Activated CD4-positive, alpha-beta T cell treated with anti-CD3 and anti-CD28 coated beads, Interleukin-2, amount 10 ng/mL, durations not matched to agents 24 days and 14 days (primary cell): Measurements from ENCODE around the gene NCAN. TPM values are rescaled to one million over a fixed set of nuclear protein-coding genes. Genes with fewer than 3 reads are reported as not detected.
A peak's percentile ranks its signal among the peaks of the same experiment; 100 is the strongest.

Experiments
- DNase-seq: peaks from one replicate; pipeline ENCODE4 v3.0.0; 2022
- H3K27ac Mint-ChIP-seq: one replicate; pipeline ENCODE4 v1.8.0; 2022; ENCODE audit warnings: mild to moderate bottlenecking, mixed read lengths
- H3K27me3 Mint-ChIP-seq: one replicate; pipeline ENCODE4 v1.8.0; 2022; ENCODE audit warnings: mixed read lengths
- H3K36me3 Mint-ChIP-seq: one replicate; pipeline ENCODE4 v1.8.0; 2022; ENCODE audit warnings: low read depth, mild to moderate bottlenecking, mixed read lengths
- H3K4me1 Mint-ChIP-seq: one replicate; pipeline ENCODE4 v1.8.0; 2021; ENCODE audit warnings: mixed read lengths
- H3K4me3 Mint-ChIP-seq: one replicate; pipeline ENCODE4 v1.8.0; 2022; ENCODE audit warnings: mild to moderate bottlenecking, moderate library complexity, mixed read lengths
- H3K9me3 Mint-ChIP-seq: one replicate; pipeline ENCODE4 v1.8.0; 2021; ENCODE audit warnings: mixed read lengths
- intact Hi-C: fragments of 100-400 bp; cut with micrococcal nuclease; formaldehyde crosslinking; loops from one replicate; pipeline ENCODE4 v1.15.1; 2023
- total RNA-seq: library from RNA; stranded (reverse); gene quantifications from 2 replicates; pipeline ENCODE4 v1.2.3, GENCODE V29; 2022

NCAN gene
- total RNA-seq, 1 donor from 2014 or later, result not detected

DNA sequence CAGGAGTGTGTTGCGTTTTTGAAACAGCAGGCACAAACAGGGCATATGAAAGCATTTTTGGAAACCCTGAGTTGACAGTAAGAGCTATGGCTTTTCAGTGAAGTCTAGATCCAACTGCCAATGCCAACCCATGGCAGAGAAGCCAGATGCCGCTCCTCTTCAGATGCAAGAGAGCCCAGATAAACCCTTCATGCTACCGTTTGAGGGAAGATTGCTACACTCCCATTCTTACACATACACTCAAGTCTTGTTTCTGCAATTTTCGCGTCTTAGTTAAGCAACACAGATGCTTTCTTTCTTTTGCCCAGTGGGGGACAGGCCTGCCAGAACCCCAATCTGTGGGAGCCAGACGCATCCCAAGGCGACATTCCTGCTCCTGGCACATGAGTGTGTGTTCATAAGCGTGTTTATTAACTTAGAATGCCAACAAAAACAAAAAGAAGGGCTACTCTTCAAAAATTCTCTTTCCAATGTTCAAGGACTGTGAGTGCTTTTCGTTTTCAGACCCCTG is 30.2 kb upstream of the NCAN start:
- H3K36me3 Mint-ChIP-seq, result peaks cover 36% of the 10 kb centered on the region
- no peaks in the 10 kb centered on the region for H3K27me3 Mint-ChIP-seq
- DNase-seq, result no peak
- no peak overlapping the region for H3K27ac Mint-ChIP-seq
- H3K9me3 Mint-ChIP-seq, result peaks cover 6% of the 10 kb centered on the region
- intact Hi-C loops, result no loop called here
- no peak overlapping the region for H3K4me3 Mint-ChIP-seq
- peaks cover 5% of the 10 kb centered on the region for H3K4me1 Mint-ChIP-seq

DNA sequence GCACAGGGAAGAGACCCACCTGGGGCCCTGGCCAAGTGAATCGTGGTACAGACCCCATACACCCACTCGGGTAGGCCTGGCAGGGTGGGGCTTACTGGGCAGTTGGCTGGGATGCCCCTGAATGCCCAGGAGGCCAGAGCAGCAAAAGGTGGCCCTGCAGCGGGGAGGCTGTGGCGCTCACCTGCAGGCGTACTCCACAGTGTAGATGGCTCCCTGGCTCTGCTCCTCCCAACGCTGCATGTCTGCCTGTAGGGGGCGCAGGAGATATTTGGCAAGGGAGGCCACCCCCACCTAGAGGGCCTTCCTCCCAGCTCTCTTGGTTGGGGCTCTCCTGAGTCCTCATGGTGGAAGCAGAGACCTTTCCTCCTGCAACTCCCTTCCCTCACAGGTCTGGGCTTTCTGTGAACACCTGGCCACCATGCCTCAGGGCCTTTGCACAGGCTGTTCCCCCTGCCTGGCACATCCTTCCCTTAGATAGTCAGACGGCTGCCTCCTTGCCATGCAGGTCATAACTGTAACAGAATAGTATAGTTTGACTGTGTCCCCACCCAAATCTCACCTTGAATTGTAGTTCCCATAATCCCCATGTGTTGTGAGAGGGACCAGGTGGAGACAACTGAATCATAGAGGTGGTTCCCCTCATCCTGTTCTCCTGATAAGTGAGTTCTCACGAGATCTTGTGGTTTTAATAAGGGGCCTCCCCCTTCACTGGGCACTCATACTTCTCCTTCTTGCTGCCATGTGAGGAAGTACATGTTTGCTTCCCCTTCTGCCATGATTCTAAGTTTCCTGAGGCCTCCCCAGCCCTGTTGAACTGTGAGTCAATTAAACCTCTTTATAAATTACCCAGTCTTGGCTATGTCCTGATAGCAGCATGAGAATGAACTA is 25.7 kb upstream of the NCAN start:
- H3K4me1 Mint-ChIP-seq, result peaks cover 17% of the 10 kb centered on the region
- no peaks in the 10 kb centered on the region for H3K27me3 Mint-ChIP-seq
- intact Hi-C loops, result no loop called here
- H3K4me3 Mint-ChIP-seq, result no peak overlapping the region
- peak; percentile 88 for DNase-seq
- no peak overlapping the region for H3K27ac Mint-ChIP-seq
- peaks cover 6% of the 10 kb centered on the region for H3K9me3 Mint-ChIP-seq
- peaks cover 33% of the 10 kb centered on the region for H3K36me3 Mint-ChIP-seq

DNA sequence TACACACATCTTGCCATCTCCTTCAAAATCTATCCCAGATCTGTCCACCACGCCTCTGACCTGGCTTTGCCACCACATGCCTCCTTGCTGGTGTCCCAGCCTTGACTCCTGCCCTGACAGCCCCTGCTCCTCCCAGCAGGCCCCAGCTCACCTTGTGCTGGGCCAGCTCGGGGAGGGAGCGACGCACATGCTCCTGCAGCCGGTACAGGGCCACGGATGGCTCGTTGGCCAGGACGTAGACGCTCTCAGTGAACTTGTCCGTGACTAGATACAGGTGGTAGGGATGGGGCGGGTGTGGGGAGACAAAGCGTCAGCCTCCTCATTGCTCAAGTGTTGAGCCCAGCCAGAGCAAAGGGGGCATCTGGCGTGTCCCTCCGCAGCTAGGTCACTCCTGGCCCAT is 25.0 kb upstream of the NCAN start:
- Mint-ChIP-seq H3K27ac (no peak overlapping the region), H3K4me1 (peaks cover 20% of the 10 kb centered on the region), H3K4me3 (no peak overlapping the region), H3K9me3 (peaks cover 6% of the 10 kb centered on the region), H3K27me3 (no peaks in the 10 kb centered on the region), H3K36me3 (peaks cover 32% of the 10 kb centered on the region)
- no peak for DNase-seq
- intact Hi-C loops, result no loop called here

DNA sequence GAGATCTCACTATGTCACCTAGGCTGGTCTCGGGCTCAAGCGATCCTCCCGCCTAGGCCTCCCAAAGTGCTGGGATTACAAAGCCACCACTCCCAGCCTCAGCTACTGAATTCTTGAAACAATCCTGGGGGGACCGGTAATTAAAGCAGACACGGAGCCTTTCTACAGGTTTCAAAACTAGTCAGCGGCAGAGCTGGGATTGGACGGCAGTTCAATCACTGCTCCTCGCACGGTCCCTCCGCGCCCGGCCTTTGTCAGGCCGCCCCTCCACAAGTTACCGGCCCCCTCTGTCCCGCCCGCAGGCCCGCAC is 20.0 kb upstream of the NCAN start:
- H3K4me3 Mint-ChIP-seq, result peak overlapping the region; percentile 99
- DNase-seq, result no peak
- no peaks in the 10 kb centered on the region for H3K27me3 Mint-ChIP-seq
- intact Hi-C loops, result loop anchor here (1.0 to 5.0 kb wide), 5 partner anchors 12 to 272 kb away; partner anchors contain the start of genes ARMC6, COPE, DDX49 and GATAD2A
- H3K27ac Mint-ChIP-seq, result peak overlapping the region; percentile 98
- peaks cover 32% of the 10 kb centered on the region for H3K4me1 Mint-ChIP-seq
- H3K36me3 Mint-ChIP-seq, result peaks cover 25% of the 10 kb centered on the region
- no peaks in the 10 kb centered on the region for H3K9me3 Mint-ChIP-seq

DNA sequence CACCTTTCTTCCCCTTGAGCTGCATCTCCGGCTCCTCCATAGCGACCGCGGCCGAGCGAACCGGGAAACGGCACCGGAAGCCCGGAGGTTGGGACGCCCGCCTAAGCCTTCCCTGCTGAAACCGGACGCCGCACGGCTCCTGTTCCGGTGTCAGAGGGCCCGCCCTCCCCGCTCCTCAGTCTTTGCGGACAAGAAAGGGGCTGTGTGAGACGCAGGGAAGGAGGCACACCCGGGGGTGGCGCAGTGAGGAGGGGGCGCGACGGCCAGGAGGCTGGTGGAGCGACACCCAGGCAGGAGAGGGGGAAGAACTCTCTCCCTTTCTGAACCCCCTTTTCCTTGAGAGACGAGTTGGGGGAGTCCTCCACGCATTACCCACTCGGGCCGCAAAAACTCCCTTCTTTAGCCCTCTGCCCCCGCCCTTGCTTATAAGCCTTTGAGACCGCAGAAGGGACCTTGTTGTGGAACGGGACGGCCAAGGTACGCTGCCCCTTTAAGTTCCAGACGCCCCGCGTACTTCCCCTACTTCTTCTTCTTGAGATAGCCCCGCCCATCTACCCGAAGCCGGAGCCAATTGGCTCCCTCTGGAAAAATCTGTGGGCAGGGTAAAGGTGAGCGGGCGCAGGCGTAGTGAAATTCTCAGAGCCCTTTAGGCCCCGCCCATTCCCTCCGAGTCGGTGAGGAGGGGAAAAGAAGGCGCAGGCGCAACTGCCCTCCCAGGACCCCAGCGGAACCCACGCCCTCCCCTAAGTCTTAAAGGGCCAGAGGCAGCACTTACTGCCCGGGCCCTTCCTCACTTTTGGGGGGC is 19.5 kb upstream of the NCAN start, which contains the start of the genes BORCS8 and RFXANK:
BORCS8 (minus strand) TSS at position 75 of the 805 bp plus-strand sequence; CDS start at position 40, 35 bp downstream.
RFXANK (plus strand) TSS at position 181 of the 805 bp plus-strand sequence. CDS start 1,689 bp downstream, outside the sequence.
- Mint-ChIP-seq H3K9me3 (no peaks in the 10 kb centered on the region), H3K4me1 (peaks cover 32% of the 10 kb centered on the region)
- intact Hi-C loops, result loop anchor here (1.0 to 5.0 kb wide), 5 partner anchors 11 to 273 kb away; partner anchors contain the start of genes ARMC6, COPE, DDX49 and GATAD2A

DNA sequence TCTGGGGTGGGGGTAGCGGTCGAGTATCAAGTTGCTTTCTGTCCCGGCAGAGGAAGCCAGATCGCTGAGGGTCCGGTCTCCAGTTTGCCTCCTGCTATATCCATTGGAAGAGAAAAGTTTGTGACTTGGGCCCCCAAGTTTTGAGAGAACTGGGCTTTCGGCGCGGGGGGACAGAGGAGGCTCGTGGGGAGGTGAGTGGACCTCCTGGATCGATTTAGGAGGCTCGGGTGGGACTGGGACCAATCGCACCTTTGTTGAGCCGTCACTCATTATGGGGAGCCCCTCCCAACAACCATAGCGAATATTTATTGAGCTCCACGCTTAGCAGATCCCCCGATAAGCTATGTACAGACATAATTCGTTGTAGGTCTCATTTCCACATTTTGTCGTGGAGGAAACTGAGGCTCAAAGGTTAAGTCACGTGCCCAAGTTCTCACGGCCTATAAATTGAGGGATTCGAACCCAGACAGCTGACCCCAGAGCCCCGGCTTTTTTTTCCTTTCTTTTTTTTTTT is 18.8 kb upstream of the NCAN start:
- Mint-ChIP-seq H3K27ac (peak overlapping the region; percentile 98), H3K27me3 (no peaks in the 10 kb centered on the region), H3K36me3 (peaks cover 29% of the 10 kb centered on the region), H3K4me3 (peak overlapping the region; percentile 99), H3K9me3 (no peaks in the 10 kb centered on the region), H3K4me1 (peaks cover 32% of the 10 kb centered on the region)
- intact Hi-C loops, result loop anchor here (1.0 to 5.0 kb wide), 5 partner anchors 10 to 274 kb away; partner anchors contain the start of genes ARMC6, COPE, DDX49 and GATAD2A
- no peak for DNase-seq

More for the DNA sequence above, 19.5 kb upstream of the NCAN start, which contains the start of the genes BORCS8 and RFXANK:
- DNase-seq, result peak; percentile 100
- Mint-ChIP-seq H3K36me3 (peaks cover 27% of the 10 kb centered on the region), H3K4me3 (peak within 1 kb of the TSS; percentile 99), H3K27ac (peak within 1 kb of the TSS; percentile 98), H3K27me3 (no peaks in the 10 kb centered on the region)

DNA sequence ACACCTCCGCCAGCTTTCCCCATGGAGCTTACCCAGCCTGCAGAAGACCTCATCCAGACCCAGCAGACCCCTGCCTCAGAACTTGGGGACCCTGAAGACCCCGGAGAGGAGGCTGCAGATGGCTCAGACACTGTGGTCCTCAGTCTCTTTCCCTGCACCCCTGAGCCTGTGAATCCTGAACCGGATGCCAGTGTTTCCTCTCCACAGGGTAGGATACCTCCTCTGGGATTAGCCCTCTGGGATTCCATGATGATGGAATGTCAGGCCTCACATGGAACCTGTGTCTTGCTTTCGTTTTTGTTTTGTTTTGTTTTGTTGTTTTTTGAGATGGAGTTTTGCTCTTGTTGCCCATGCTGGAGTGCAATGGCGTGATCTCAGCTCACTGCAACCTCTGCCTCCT is 17.8 kb upstream of the NCAN start:
- peak overlapping the region; percentile 99 for H3K4me3 Mint-ChIP-seq
- peaks cover 37% of the 10 kb centered on the region for H3K36me3 Mint-ChIP-seq

DNA sequence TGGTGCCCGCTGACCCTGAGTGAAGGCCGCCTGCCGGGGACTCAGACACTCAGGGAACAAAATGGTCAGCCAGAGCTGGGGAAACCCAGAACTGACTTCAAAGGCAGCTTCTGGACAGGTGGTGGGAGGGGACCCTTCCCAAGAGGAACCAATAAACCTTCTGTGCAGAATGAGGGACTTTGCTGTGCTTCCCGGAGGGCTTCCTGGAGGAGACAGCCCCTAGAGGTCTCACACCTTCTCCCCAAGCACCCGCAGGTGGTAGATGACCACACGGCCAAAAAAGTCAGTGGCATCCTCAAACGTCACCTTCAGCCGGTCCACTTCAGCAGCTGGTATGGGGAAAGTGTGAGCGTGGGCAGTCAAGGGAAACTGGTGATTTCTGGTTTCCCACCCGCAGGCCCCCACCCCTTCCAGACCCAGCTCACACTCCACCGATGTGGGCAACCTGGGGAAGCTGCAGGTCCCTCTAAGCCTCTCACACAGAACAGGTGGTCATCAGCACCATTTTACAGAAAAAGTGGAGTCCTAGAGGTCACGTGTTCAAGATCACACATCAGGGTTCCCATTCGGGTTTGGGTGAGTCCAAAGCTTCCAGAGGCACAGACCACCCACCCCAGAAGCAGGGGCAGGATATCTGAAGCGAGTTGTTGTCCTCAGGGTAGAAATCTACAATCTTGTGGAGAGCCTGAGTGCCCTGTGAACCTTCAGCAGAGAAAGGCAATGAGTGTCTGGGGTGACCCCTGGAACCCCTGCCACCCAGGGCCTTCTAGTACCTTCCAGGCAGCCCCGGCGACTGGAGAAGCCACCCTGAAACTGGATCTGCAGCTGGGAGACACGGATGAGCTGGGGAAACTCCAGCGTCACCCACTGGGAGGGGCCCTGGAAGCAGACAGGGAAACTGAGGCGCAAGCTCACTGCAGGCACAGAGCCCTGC is 9.8 kb upstream of the NCAN start:
- Mint-ChIP-seq H3K27ac (peak overlapping the region; percentile 90), H3K36me3 (peaks cover 22% of the 10 kb centered on the region), H3K4me1 (peaks cover 19% of the 10 kb centered on the region), H3K27me3 (no peaks in the 10 kb centered on the region), H3K4me3 (peak overlapping the region; percentile 95), H3K9me3 (no peaks in the 10 kb centered on the region)
- no peak for DNase-seq
- intact Hi-C loops, result loop anchor here (2.0 kb wide), 1 partner anchor 63 kb away; the partner anchor contains the start of gene TMEM161A

More for the DNA sequence above, 17.8 kb upstream of the NCAN start:
- DNase-seq, result no peak
- H3K27me3 Mint-ChIP-seq, result no peaks in the 10 kb centered on the region
- no peaks in the 10 kb centered on the region for H3K9me3 Mint-ChIP-seq
- intact Hi-C loops, result loop anchor here (5.0 kb wide), 1 partner anchor 213 kb away; the partner anchor contains the start of gene GATAD2A
- peak overlapping the region; percentile 75 for H3K27ac Mint-ChIP-seq
- peaks cover 32% of the 10 kb centered on the region for H3K4me1 Mint-ChIP-seq

DNA sequence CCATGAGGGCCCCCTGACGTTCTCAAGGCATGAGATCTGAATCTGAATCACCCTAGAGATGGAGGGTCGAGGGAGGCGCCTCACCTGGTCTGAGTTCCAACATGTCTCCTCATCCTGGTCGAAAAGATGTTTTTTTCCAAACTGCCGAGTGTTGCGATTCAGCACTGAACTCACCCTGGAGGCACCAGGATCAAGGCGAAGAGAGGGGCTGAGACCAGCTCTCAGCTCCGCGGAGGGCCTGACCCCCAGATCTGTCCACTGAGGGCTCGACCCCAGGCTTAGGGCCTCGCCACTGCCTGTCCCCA is 9.1 kb upstream of the NCAN start:
- intact Hi-C loops, result loop anchor here (1.0 to 2.0 kb wide), 2 partner anchors 10 to 64 kb away; partner anchors contain the start of genes BORCS8, RFXANK and TMEM161A
- peaks cover 26% of the 10 kb centered on the region for H3K4me1 Mint-ChIP-seq
- H3K9me3 Mint-ChIP-seq, result peaks cover 6% of the 10 kb centered on the region

DNA sequence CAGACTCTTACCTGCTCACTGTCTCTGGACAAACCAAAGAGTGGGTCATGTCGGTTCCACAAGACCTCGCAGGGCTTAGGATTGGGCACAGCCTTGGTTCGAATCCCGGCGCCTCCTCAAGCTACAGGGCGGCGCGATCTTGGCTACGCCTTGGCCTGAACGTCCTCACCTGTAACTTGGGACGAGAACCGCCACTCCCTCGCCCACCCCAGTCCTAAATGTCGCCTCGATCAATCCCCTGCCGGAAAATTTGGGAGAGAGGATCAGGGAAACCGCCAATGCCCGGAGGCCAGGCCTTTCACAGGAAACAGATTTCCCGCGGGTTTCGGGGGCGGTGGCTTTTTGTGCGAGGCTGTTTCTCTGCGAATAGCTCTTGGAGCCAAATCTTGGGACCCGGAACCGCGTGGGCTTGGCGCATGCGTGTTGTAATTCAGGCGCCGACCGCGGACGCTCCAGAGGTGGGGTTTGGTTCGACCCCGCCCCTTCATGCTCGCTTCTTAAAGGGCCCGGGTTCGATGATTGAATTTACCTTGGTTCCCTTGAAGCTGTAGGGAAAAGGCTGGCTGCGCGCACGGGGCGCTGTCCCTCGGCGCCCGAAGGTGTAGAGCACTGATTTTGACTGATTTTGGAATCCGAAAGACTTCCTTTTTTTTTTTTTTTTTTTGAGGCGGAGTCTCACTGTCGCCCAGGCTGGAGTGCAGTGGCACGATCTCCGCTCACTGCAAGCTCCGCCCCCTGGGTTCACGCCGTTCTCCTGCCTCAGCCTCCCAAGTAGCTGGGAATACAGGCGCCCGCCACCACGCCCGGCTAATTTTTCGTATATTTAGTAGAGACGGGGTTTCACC is 8.5 kb upstream of the NCAN start, which contains the start of gene NR2C2AP:
NR2C2AP (minus strand) TSS at position 403 of the 845 bp plus-strand sequence; CDS start at position 49, 354 bp downstream.
- peak; percentile 98 for DNase-seq
- Mint-ChIP-seq H3K27me3 (no peaks in the 10 kb centered on the region), H3K36me3 (peaks cover 17% of the 10 kb centered on the region), H3K9me3 (peaks cover 8% of the 10 kb centered on the region), H3K4me3 (peak within 1 kb of the TSS; percentile 95), H3K27ac (peak within 1 kb of the TSS; percentile 90), H3K4me1 (peaks cover 29% of the 10 kb centered on the region)
- intact Hi-C loops, result loop anchor here (1.0 to 2.0 kb wide), 2 partner anchors 11 to 64 kb away; partner anchors contain the start of genes BORCS8, RFXANK and TMEM161A

More for the DNA sequence above, 9.1 kb upstream of the NCAN start:
- Mint-ChIP-seq H3K36me3 (peaks cover 20% of the 10 kb centered on the region), H3K27ac (peak overlapping the region; percentile 90), H3K4me3 (peak overlapping the region; percentile 95), H3K27me3 (no peaks in the 10 kb centered on the region)
- no peak for DNase-seq

DNA sequence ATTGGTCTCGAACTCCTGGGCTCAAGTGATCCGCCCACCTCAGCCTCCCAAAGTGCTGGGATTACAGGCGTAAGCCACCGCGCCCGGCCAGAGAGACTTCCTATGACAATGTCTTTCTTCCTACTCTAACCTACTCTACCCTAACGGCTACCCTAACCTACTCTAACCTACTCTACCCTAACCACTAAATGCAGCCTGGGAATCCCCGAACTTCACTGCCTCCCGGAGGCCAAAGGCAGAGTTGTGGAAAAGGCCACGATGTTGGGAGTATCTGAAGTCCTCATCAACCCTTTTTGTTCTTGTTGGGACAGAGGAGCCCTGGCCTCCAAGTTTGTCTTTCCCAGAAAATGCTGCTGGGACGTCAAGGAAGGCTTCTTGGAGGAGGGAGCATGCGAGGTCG is 7.6 kb upstream of the NCAN start:
- peaks cover 29% of the 10 kb centered on the region for H3K4me1 Mint-ChIP-seq
- intact Hi-C loops, result no loop called here
- H3K27me3 Mint-ChIP-seq, result no peaks in the 10 kb centered on the region
- H3K27ac Mint-ChIP-seq, result no peak overlapping the region
- peaks cover 11% of the 10 kb centered on the region for H3K36me3 Mint-ChIP-seq
- DNase-seq, result no peak
- H3K9me3 Mint-ChIP-seq, result peaks cover 8% of the 10 kb centered on the region
- H3K4me3 Mint-ChIP-seq, result peak overlapping the region; percentile 95
